Measurements from ENCODE around the gene NR2F1-AS1. TPM values are rescaled to one million over a fixed set of nuclear protein-coding genes. Genes with fewer than 3 reads are reported as not detected.

NR2F1-AS1 gene
- total RNA-seq, 1 donor from 2014 or later, result 0.84 TPM

- no peak for ATAC-seq
Measured at GRCh38 chr5:93589152-93589828, 8.3 kb upstream of the NR2F1-AS1 start.

GRCh38 chr5:93588352-93589151 lies 7.5 kb upstream of the NR2F1-AS1 start:
- no peak for ATAC-seq

GRCh38 chr5:93587597-93588351 lies 6.8 kb upstream of the NR2F1-AS1 start:
- ATAC-seq, result no peak

DNA sequence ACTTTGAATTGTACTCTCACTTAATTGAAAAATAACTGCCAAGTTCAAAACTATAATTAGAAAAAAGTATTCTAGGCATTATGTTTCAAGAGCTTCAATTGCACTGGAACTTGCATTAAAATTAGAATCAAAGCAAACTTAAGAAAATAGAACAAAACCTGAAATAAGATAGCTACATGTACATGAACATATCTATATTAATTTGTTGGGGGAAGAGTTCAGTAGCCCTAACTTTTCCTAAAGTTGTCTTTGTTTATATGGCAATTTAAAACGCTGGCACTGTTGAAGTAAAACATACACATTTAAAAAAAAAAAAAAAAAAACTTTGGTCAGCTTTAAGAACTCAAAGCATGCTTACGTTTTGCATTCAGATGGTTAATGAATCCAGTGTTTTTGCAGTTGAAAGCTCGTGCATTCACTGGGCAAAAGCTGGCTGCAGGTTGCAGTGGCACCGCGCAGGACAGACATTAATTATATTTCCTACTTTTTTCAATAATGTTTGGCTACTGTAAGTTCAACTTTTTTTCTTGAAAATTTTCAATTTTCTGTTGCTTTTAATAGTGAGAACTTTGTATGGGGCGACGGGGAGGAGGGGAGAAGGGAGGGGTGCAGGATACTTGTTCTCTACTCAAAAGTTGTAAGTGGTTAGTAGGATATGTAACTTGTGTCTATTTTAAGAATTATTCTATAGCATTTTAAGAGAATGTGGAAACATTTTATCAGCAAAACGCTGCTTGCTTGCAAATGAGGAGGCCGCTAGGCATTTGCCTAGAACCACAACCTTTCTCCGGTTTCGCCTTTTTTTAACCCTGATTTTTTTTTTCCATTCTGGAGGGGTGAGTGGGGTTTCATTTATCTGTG lies 5.9 kb upstream of the NR2F1-AS1 start:
- ATAC-seq, result no peak

DNA sequence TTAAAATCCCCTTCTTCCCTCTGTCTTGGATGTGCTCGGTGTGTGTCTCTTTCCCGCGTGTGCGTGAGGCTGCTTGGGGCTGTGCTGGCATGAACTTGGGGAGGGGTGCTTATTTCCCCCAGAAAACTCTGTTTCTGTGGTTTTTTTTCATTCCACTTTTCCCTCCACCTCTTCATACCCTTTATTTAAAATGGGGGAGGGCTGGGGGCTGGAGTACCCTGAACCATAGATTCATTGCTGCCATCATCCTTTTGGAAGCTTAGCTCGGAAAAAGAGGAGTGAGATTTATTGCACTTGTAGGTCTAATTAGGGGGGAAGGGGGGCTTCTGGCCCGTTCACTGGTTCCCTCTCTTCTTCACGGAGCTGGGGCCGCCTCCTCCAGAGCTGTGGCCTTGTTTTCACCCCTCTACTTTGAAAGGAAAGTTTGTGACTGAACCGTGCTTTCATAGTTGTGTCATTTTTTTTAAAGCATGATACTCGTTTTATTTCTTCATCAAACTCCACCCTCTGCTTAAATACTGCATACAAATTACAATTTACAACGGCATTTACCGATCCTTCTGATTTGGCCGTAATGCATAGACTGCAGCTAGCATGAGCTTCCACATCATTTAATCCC lies 4.9 kb upstream of the NR2F1-AS1 start:
- no peak for ATAC-seq

DNA sequence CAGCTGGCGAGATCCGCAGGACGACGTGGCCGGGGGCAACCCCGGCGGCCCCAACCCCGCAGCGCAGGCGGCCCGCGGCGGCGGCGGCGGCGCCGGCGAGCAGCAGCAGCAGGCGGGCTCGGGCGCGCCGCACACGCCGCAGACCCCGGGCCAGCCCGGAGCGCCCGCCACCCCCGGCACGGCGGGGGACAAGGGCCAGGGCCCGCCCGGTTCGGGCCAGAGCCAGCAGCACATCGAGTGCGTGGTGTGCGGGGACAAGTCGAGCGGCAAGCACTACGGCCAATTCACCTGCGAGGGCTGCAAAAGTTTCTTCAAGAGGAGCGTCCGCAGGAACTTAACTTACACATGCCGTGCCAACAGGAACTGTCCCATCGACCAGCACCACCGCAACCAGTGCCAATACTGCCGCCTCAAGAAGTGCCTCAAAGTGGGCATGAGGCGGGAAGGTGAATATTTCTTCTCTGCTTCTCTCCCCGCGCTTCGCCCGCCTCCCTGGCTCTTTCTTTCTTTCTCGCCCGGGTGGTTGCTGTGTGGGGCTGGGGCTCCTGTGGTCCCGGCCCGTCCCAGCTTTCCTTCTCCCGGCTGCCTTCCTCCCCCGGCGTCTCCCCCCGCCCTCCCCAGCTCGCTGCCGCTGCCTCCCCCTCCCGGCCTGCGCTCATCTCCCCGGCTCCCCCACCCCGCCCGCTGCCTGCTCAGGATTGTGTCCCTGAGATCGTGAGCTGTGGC lies 4.2 kb upstream of the NR2F1-AS1 start:
- no peak for ATAC-seq

- no peak for ATAC-seq
Measured at GRCh38 chr5:93584596-93585040, 3.6 kb upstream of the NR2F1-AS1 start.

DNA sequence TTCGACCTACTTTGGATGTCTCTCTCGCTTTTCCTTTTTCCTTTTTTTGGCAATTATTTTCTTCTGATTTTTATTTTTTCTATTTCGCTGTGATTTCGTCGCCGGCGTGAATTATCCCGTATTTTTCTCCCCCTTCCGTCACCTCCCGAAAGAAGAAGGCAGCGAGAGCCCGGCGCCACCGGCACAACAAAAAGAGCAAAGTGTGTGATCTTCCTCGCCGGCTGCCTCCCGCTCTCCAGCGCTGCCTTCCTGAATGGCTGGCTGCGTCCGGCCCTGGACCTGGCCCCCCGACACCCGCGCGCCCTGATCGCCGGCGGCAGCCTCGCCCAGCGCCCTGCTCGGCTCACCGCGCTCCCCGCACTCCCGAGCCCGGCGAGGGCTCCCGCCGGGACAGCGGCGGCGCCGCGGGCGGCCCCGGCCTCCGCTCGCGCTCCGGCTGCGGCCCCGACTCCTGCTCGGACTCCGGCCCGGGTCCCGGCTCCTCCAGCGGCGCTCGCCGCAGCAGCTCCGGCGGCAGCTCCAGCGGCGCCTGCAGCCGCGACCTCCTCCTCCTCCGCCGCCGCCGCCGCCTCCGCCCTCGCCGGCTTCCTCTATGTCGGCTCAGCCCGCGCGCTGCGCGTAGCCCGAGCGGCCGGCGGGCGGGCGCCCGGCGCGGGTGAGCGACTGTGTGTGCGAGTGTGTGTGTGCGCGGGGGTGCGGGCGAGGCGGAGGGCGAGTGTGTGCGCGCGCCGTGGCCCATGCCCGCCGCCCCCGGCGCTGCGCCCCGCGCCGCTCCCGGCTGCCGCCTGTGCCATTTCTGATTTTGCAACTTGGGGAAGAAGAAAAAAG lies 3.0 kb upstream of the NR2F1-AS1 start:
- peak; percentile 28 for ATAC-seq

DNA sequence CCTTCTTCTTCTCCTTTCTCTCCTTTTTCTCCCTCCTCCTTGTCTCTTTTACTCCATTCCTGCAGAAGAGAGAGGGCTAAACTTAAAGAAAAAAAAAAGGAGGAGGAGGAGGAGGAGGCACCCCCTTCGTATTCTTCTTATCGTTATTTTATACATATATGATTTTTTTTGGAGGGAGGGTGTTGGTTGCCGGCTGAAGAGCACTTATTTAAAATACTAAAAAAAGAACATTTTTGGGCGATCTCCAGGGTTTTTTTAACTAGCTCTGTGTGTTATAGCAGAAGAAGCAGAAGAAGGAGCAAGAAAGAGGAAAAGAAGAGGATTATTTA lies 2.4 kb upstream of the NR2F1-AS1 start:
- no peak for ATAC-seq

DNA sequence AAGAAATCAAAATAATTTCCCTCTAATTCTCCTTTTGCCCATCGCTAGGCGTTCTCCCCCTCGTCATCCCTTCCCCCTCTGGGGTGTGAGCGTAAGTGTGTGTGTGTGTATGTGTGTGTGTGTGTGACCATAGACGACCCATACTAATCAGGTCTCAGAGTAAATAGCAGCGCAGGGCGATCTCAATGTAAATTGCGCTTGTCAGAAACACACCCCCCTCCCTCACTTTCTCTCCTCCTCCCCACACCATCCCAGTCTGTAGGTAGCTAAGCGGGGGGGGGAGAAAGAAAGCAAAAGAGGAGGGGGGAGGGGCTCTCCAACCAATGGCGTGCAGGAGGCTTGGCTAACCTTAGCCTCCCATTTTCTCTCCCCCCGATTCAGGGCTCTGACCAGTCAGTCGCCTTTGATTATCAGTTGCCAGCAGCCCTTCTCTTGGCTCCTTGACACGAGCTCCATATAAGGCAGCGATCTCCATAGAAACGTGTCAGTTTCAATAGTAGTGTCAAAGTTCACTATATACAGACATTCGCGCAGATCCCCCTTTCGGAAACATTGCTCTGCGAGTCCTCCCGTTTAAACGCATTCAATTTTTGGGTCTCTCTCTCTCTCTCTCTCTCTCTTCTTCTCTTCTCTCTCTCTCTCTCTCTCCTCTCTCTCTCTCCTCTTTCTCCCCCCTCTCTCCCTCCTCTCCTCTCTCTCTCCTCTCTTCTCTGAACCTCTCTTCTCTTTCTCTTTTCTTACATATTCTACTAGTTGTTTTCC lies 1.8 kb upstream of the NR2F1-AS1 start, which contains the start of gene NR2F1:
NR2F1 (plus strand) TSS at position 546 of the 762 bp plus-strand sequence. CDS start 1,802 bp downstream, outside the sequence.
- ATAC-seq, result peak; percentile 9

DNA sequence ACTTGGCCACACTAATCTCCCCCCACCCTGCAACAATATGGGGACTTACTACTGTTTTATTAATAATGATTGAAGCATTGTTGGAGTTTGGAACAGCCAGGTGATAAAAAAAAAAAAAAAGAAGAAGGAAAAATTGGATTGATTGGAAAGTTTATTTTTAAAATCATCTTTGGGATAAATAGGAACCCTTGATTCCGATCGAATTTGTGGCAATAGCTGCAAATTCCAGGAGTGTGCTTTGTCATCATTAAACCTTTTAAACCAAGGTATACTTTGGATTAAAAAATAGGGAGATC lies 1.1 kb upstream of the NR2F1-AS1 start:
- no peak for ATAC-seq

GRCh38 chr5:93580063-93580926 lies 724 bp downstream of the NR2F1-AS1 start:
- peak; percentile 29 for ATAC-seq

GRCh38 chr5:93579692-93580062 lies 1.3 kb downstream of the NR2F1-AS1 start:
- no peak for ATAC-seq

- ATAC-seq, result no peak
Measured at GRCh38 chr5:93578813-93579691, 2.0 kb downstream of the NR2F1-AS1 start.

DNA sequence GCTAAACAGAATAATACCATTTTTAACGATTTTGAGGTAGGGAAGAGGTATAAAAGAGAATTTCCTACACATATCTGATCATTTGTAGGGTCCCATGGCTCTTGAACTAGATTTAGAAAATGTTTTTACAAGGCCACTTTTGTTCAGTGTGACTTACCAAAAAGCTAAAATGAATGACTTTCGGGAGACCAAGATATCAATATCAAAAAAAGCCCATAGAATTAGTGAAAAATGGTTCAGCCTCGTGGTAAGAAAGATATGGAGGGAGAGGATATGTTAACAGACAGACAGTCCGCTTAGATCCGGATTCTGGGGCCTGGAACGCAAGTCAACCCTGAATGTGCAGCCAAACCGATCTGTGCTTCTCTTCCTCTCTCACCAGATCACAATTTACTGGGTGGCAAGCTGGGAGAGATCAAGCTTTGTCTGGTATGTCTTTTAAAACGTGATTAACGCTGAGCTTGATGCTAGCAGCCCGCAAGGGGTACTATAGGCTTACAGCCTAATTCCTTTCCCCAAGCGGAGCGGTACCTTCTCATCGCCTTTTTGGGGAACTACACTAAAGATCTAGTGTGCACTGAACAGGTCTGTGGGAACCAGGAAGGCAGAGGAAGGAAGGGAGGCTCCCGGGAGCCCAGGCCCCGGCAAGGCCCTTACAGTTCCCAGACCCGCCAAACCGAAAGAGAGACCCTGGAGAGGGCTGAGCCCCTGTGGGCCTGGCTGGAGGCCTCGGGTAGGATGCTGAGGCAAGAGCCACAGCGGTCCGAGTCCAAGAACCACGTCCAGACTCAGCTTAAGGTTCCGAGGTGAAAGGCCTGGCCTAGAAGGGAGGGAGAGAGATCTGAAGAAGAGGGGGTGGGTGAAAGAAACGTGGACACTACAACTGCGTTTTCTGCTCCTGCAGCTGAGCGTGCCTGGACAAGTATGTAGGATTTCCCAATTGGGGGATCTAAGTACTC lies 2.9 kb downstream of the NR2F1-AS1 start:
- ATAC-seq, result no peak
